GM19328 (cell line): ENCODE data around the gene THOC2.
"Not testable (repeated sequence)": the region's sequence is repeated elsewhere in the genome, so short reads cannot be mapped to it uniquely, and the experiment has no call there.

ENCODE experiments used
- ATAC-seq: cut with Tn5 transposase; IDR thresholded peaks from one replicate; pipeline ENCODE4 v1.9.1; 2021; ENCODE audit warnings: mild to moderate bottlenecking, moderate library complexity; ENCODE audit not compliant: unreplicated experiment

Gene THOC2

DNA sequence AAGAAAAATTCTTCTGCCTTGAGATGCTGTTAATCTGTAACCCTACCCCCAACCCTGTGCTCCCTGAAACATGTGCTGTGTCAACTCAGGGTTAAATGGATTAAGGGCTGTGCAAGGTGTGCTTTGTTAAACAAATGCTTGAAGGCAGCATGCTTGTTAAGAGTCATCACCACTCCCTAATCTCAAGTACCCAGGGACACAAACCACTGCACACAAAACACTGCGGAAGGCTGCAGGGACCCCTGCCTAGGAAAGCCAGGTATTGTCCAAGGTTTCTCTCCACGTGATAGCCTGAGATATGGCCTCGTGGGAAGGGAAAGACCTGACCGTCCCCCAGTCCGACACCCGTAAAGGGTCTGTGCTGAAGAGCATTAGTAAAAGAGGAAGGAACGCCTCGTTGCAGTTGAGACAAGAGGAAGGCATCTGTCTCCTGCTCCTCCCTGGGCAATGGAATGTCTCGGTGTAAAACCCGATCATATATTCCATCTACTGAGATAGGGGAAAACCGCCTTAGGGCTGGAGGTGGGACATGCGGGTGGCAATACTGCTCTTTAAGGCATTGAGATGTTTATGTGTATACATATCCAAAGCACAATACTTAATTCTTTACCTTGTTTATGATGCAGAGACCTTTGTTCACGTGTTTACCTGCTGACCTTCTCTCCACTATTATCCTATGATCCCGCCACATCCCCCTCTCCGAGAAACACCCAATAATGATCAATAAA lies 53.0 kb downstream of the THOC2 start:
- ATAC-seq = not testable (repeated sequence)

DNA sequence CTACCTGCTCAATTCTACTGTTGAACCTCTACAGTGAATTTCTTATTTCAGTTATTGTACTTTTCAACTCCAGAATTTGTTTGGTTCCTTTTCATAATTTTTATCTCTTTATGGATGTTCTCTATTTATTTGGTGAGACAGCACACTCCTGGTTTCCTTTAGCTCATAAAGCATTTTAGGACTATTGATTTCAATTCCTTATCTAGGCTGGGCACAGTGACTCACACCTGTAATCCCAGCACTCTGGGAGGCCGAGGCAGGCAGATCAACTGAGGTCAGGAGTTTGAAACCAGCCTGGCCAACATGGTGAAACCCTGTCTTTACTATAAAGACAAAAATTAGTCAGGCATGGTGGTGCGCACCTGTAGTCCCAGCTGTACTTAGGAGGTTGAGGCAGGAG lies 57.7 kb downstream of the THOC2 start:
- no peak for ATAC-seq

DNA sequence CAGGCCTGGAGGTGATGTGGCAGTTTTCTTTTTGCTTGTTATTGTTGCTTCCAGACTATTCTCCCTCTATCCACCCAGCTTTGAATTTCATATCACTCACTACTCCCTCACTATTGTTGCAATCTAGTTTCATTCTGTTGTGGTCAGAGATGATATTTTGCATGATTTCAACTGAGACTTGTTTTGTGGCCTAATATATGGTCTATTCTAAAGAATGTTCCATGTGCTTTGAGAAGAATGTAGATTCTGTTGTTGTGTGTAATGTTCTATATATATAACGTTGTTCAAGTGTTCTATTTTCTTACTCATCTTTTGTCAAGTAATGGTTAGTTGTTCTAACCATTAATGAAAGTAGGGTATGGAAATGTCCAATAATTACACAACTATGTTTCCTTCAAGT lies 59.0 kb downstream of the THOC2 start:
- no peak for ATAC-seq

DNA sequence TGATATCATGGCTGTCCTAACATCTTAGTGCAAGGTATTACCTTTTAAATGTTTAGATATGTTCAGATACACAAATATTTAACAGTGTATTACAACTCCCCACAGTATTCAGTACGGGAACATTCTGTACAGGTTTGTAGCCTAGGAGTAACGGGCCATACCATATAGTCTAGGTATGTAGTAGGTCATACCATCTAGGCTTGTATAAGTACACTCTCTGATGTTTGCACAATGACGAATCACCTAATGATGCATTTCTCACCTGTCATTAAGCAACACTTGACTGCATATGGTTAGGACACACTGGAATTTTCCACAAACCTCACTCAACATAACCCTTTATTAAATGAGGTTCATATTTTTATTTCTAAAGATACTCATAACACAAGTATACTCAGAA lies 67.7 kb downstream of the THOC2 start:
- ATAC-seq = no peak

- not testable (repeated sequence) for ATAC-seq
These were observed 68.2 kb downstream of the THOC2 start for GRCh38 chrX:123664467-123665167.

DNA sequence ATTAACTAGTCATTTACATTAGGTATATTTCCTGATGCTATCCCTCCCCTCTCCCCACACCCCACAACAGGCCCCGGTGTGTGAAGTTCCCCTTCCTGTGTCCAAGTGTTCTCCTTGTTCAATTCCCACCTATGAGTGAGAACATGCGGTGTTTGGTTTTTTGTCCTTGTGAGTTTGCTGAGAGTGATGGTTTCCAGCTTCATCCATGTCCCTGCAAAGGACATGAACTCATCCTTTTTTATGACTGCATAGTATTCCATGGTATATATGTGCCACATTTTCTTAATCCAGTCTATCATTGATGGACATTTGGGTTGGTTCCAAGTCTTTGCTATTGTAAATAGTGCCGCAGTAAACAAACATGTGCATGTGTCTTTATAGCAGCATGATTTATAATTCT lies 69.1 kb downstream of the THOC2 start:
- not testable (repeated sequence) for ATAC-seq

- not testable (repeated sequence) for ATAC-seq
These were observed 76.3 kb downstream of the THOC2 start for GRCh38 chrX:123656507-123656906.

- ATAC-seq = not testable (repeated sequence)
These were observed 84.1 kb downstream of the THOC2 start for GRCh38 chrX:123648811-123649181.

- ATAC-seq = no peak
These were observed 84.6 kb downstream of the THOC2 start for GRCh38 chrX:123648028-123648810.

DNA sequence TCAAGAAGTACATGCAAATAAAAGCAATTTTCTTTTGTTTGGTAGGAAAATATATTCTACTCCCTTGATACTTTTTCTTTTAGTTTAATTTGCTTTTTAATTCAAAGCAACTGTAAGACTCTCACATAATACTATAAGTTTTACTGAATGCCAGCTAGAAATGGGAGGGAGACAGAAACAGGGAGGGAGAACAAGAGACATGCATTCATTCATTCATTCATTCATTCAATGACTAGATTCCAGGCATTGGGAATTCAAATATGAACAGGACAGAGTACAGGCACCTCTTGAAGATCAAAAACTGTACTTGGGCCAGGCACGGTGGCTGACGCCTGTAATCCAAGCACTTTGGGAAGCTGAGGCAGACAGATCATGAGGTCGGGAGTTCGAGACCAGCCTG lies 85.6 kb downstream of the THOC2 start:
- ATAC-seq = no peak

GRCh38 chrX:123629502-123629901 lies 103.3 kb downstream of the THOC2 start:
- ATAC-seq = no peak

- ATAC-seq = no peak
These were observed 105.9 kb downstream of the THOC2 start for GRCh38 chrX:123626962-123627361.

GRCh38 chrX:123625952-123626351 lies 106.9 kb downstream of the THOC2 start:
- ATAC-seq = no peak

DNA sequence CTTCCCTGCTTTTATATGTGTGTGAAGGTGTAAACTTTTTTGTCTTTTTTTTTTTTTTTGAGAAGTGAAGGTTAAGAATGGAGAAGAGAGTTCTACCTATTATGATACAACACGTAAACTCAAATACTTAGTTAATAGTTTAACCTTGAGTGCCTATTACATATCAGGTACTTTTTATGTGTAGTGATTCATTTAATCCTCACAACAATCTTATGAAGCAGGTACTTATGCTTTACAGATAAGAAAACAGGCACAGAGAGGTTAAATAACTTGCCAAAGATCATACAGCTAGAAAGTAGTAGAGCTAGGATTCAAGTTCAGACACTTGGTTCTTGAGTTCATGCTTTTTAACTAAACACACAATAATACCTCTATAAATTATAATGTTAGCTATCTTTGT lies 107.4 kb downstream of the THOC2 start:
- ATAC-seq = no peak

DNA sequence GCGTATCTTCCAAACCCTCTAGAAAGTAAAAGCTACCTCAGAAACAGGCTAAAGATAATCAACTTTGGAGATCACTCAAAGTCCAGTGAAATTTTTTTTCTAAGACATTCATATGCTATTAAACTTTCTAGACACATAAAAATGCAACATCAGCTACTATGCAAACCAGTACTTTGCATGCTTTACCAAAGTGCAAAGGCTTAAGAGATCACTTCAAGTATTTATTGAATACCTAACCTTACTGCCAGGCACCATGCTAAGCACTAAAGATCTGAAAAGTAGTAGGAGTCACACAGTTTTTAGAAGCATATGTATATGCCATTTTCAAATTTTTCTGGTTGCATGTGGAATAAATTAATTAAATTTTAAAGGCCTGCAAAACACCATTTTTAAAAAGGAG lies 115.8 kb downstream of the THOC2 start:
- ATAC-seq = no peak

- ATAC-seq = no peak
These were observed 121.9 kb downstream of the THOC2 start for GRCh38 chrX:123610915-123611314.

DNA sequence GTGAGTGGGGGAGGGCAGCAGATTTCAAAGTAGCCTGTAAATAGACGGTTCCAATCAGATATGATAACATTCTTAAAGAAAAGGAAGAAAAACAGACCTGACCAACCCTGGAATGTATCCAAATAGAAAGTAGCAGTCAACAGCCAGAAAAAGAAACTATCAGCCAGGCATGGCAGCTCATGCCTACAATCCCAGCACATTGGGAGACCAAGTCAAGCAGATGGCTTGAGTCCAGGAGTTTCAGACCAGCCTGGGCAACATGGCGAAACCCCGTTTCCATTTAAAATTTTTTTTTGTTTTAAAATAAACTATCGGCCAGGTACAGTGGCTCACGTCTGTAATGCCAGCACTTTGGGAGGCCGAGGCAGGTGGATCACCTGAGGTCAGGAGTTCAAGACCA lies 125.0 kb downstream of the THOC2 start:
- ATAC-seq = no peak

DNA sequence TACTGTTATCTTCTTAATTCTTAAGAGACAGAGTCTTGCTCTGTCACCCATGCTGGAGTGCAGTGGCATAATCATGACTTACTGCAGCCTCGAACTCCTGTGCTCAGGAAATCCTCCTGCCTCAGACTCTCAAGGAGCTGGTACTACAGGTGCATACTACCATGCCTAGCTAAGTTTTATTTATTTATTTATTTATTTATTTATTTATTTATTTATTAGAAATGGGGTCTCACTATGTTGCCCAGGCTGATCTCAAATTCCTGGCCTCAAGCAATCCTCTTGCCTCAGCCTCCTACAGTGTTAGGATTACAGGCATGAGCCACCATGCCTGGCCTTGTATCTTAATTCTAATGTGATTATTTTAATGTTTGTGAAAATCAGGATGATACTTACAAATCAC lies 125.6 kb downstream of the THOC2 start:
- ATAC-seq = no peak

DNA sequence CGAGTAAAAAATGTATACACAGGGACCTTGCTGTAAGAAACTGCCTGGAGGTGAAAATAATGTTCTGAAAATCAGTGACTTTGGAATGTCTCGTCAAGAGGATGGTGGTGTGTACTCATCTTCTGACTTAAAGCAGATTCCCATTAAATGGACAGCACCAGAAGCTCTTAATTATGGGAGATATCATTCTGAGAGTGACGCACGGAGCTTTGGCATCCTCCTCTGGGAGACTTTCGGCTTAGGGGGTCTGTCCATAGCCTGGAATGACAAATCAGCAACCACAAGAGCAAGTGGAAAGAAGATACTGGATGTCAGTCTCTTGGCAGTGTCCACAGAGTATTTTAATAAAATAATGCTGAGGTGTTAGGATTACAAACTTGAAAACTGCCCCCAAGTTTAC lies 129.4 kb downstream of the THOC2 start:
- ATAC-seq = no peak

DNA sequence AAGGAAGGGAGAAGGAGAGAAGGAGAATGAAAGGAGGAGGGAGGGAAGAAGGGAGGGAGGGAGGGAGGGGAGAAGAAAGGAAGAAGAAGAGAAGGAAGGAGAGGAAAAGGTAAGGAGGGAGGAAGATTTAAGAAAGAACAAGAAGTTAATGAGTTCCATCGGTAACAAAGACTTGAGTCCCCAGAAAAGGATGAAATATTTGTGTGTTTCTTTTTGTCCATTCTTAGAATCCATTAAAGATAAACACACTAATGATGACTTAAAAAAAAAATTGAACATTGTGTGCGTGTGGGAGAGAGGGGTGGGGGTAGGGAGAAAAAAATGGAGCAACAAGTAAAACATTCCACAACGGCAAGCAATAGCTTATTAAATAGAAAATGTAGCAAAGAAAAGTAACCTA lies 131.4 kb downstream of the THOC2 start:
- ATAC-seq = no peak

- no peak for ATAC-seq
These were observed 132.7 kb downstream of the THOC2 start for GRCh38 chrX:123600181-123600580.
